Measurements from ENCODE around the gene NLRP4.

The NLRP4 gene

GRCh38 chr19:55855160-55855559 lies 18.8 kb downstream of the NLRP4 start:
- TF ChIP-seq CTCF (IDR thresholded peaks at IDR 0.05) = no peak
- Histone ChIP-seq H3K9me3 (ENCODE audit: control insufficient read depth, low read length) (no peaks in the 10 kb centered on the region), H3K4me1 (no peaks in the 10 kb centered on the region), H3K79me2 (no peaks in the 10 kb centered on the region), H3K9ac (no peak overlapping the region), H3K4me3 (ENCODE audit: low read depth, low read length) (no peak overlapping the region), H3K27me3 (ENCODE audit: control insufficient read depth, insufficient read depth, low read length) (no peaks in the 10 kb centered on the region), H2AFZ (no peak overlapping the region), H3K4me2 (ENCODE audit: low read length) (no peak overlapping the region), H3K27ac (no peak overlapping the region), H3K36me3 (ENCODE audit: control insufficient read depth, insufficient read depth, low read length) (no peaks in the 10 kb centered on the region)

GRCh38 chr19:55857149-55857548 lies 20.8 kb downstream of the NLRP4 start:
- Histone ChIP-seq H3K79me2 (no peaks in the 10 kb centered on the region), H3K9ac (no peak overlapping the region), H3K27ac (no peak overlapping the region), H3K36me3 (ENCODE audit: control insufficient read depth, insufficient read depth, low read length) (no peaks in the 10 kb centered on the region), H3K4me3 (ENCODE audit: low read depth, low read length) (no peak overlapping the region), H3K4me2 (ENCODE audit: low read length) (no peak overlapping the region), H3K9me3 (ENCODE audit: control insufficient read depth, low read length) (no peaks in the 10 kb centered on the region), H3K27me3 (ENCODE audit: control insufficient read depth, insufficient read depth, low read length) (no peaks in the 10 kb centered on the region), H3K4me1 (no peaks in the 10 kb centered on the region), H2AFZ (no peak overlapping the region)
- no peak for TF ChIP-seq CTCF (IDR thresholded peaks at IDR 0.05)

- Histone ChIP-seq H2AFZ (no peak overlapping the region), H3K27ac (no peak overlapping the region)
- TF ChIP-seq CTCF (IDR thresholded peaks at IDR 0.05) = no peak
Measured at GRCh38 chr19:55857974-55858373, 21.6 kb downstream of the NLRP4 start.

GRCh38 chr19:55858401-55858800 lies 22.1 kb downstream of the NLRP4 start:
- no peak for TF ChIP-seq CTCF (IDR thresholded peaks at IDR 0.05)
- Histone ChIP-seq H3K9ac (no peak overlapping the region), H3K4me2 (ENCODE audit: low read length) (no peak overlapping the region), H2AFZ (no peak overlapping the region), H3K79me2 (no peaks in the 10 kb centered on the region), H3K27ac (no peak overlapping the region), H3K4me3 (ENCODE audit: low read depth, low read length) (no peak overlapping the region), H3K9me3 (ENCODE audit: control insufficient read depth, low read length) (no peaks in the 10 kb centered on the region), H3K4me1 (no peaks in the 10 kb centered on the region), H3K36me3 (ENCODE audit: control insufficient read depth, insufficient read depth, low read length) (no peaks in the 10 kb centered on the region), H3K27me3 (ENCODE audit: control insufficient read depth, insufficient read depth, low read length) (no peaks in the 10 kb centered on the region)

More at GRCh38 chr19:55857974-55858373, 21.6 kb downstream of the NLRP4 start:
- Histone ChIP-seq H3K9me3 (ENCODE audit: control insufficient read depth, low read length) (no peaks in the 10 kb centered on the region), H3K27me3 (ENCODE audit: control insufficient read depth, insufficient read depth, low read length) (no peaks in the 10 kb centered on the region), H3K9ac (no peak overlapping the region), H3K79me2 (no peaks in the 10 kb centered on the region), H3K4me3 (ENCODE audit: low read depth, low read length) (no peak overlapping the region), H3K4me2 (ENCODE audit: low read length) (no peak overlapping the region), H3K4me1 (no peaks in the 10 kb centered on the region), H3K36me3 (ENCODE audit: control insufficient read depth, insufficient read depth, low read length) (no peaks in the 10 kb centered on the region)

GRCh38 chr19:55858969-55859368 lies 22.6 kb downstream of the NLRP4 start:
- Histone ChIP-seq H3K79me2 (no peaks in the 10 kb centered on the region), H3K9ac (no peak overlapping the region), H3K27ac (no peak overlapping the region), H3K4me3 (ENCODE audit: low read depth, low read length) (no peak overlapping the region), H3K9me3 (ENCODE audit: control insufficient read depth, low read length) (no peaks in the 10 kb centered on the region), H2AFZ (no peak overlapping the region), H3K27me3 (ENCODE audit: control insufficient read depth, insufficient read depth, low read length) (no peaks in the 10 kb centered on the region), H3K4me2 (ENCODE audit: low read length) (no peak overlapping the region), H3K4me1 (no peaks in the 10 kb centered on the region), H3K36me3 (ENCODE audit: control insufficient read depth, insufficient read depth, low read length) (no peaks in the 10 kb centered on the region)
- TF ChIP-seq CTCF (IDR thresholded peaks at IDR 0.05) = no peak

Data from parathyroid adenoma (tissue), 2 donors.